AG04449 (cell line): Measurements from ENCODE around the gene CCR5.

Experiments
- CTCF ChIA-PET: fragments of 350-600 bp; formaldehyde crosslinking; extraction: SDS; loops from one replicate; lab custom pipeline; 2021; ENCODE audit warnings: antibody characterized with exemption; lab: Yijun Ruan, JAX
- POLR2A ChIA-PET: fragments of 400-600, 350-600 bp; formaldehyde crosslinking; extraction: SDS; loops from one replicate; lab custom pipeline; 2020; ENCODE audit warnings: antibody characterized with exemption, inconsistent platforms; lab: Yijun Ruan, JAX
- DNase-seq: peaks from one replicate; pipeline ENCODE4 v3.0.0-alpha.2; 2010; ENCODE audit warnings: low read depth, low spot score
- H3K4me3 ChIP-seq: 2 replicates; pipeline ENCODE4 v1.5.1; 2011; ENCODE audit warnings: low read depth, mild to moderate bottlenecking, control low read depth, low read length
- TF ChIP-seq, protein P1 (sequence below): IDR thresholded peaks from one replicate; pipeline ENCODE4 v1.5.1; 2011; ENCODE audit warnings: mild to moderate bottlenecking, moderate library complexity, low read length, control low read depth, inconsistent platforms; ENCODE audit not compliant: insufficient read depth; ENCODE audit errors: missing control alignments

The CCR5 gene

GRCh38 chr3:46395766-46396530 is 25.2 kb downstream of the CCR5 start:
- DNase-seq = no peak
- TF ChIP-seq, protein P1, sequence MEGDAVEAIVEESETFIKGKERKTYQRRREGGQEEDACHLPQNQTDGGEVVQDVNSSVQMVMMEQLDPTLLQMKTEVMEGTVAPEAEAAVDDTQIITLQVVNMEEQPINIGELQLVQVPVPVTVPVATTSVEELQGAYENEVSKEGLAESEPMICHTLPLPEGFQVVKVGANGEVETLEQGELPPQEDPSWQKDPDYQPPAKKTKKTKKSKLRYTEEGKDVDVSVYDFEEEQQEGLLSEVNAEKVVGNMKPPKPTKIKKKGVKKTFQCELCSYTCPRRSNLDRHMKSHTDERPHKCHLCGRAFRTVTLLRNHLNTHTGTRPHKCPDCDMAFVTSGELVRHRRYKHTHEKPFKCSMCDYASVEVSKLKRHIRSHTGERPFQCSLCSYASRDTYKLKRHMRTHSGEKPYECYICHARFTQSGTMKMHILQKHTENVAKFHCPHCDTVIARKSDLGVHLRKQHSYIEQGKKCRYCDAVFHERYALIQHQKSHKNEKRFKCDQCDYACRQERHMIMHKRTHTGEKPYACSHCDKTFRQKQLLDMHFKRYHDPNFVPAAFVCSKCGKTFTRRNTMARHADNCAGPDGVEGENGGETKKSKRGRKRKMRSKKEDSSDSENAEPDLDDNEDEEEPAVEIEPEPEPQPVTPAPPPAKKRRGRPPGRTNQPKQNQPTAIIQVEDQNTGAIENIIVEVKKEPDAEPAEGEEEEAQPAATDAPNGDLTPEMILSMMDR = no peak
- POLR2A ChIA-PET = no interaction called here
- CTCF ChIA-PET = no interaction called here
- no peak overlapping the region for H3K4me3 ChIP-seq

- H3K4me3 ChIP-seq = no peak overlapping the region
- CTCF ChIA-PET = no interaction called here
- no peak for DNase-seq
- TF ChIP-seq, protein P1 = no peak
- POLR2A ChIA-PET = no interaction called here
These were observed 26.4 kb downstream of the CCR5 start for GRCh38 chr3:46397111-46397510.

DNA sequence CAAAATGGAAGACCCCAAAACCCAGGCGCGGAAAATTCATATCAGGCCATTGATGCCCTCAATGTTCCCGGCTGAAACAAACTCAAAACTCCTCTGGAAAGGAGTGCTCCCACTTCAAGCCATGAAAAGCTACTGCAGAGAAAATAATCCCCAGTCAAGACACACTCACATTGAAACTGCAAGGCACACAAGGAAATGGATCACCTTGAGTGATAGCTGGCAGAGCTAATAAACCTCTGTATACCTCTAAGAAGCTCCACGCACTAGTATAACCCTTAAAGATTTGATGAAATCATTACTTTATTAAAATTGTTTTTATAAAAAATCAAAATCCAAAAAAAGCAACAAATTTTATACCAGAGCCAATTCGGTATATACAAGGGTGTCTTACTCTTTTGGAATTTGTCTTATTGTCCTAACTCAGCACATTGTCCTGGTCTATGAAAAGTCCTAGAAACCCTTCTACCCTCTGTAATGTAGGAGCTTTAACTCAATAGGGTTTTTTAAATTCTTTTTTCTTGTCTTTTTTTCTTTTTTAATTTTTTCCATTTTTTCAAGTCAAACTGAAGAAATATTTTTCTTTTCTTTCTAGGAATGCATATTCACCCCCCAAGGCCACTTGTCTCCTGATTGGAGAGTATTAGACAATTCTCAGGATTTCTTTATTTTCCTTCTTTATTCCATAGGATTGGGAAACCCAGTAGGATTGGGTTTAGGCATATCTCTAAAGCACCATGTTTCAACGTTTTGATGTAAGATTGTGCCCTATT is 27.6 kb downstream of the CCR5 start:
- H3K4me3 ChIP-seq = no peak overlapping the region
- CTCF ChIA-PET = no interaction called here
- TF ChIP-seq, protein P1 = no peak
- no peak for DNase-seq
- POLR2A ChIA-PET = no interaction called here

- DNase-seq = no peak
- TF ChIP-seq, protein P1 = no peak
- CTCF ChIA-PET = no interaction called here
- POLR2A ChIA-PET = no interaction called here
- H3K4me3 ChIP-seq = no peak overlapping the region
These were observed 28.4 kb downstream of the CCR5 start for GRCh38 chr3:46399098-46399497.

- DNase-seq = no peak
- TF ChIP-seq, protein P1 = no peak
- H3K4me3 ChIP-seq = no peak overlapping the region
- POLR2A ChIA-PET = no interaction called here
- CTCF ChIA-PET = no interaction called here
These were observed 28.8 kb downstream of the CCR5 start for GRCh38 chr3:46399557-46399956.

DNA sequence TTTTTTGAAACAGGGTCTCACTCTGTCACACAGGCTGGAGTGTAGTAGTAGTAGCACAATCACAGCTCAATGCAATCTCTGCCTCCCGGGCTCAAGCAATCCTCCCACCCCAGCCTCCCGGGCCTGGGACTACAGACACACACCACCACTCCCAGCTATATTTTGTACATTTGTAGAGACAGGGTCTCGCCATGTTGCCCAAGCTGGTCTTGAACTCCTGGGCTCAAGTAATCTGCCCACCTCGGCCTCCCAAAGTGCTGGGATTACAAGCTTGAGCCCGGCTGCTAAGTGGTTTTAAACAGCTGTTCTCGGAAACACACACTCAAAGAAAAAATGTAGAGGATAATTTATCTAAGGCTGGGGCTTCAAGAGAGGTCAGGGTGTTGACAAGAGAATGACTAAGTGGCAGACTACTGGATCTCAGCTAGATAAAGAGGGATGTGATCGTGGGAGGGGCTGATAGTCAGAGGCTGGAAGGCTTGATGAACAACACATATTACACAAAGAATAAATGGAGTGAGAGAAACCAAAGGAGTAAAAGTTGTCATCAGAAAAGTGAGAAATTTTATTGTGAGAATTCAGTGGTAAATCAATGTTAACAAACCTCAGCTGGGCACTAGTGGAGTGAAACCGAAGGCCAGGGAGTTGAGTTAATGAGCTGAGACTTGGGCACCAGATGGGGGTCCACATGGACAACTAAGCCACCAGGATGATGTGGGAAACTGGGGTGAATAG is 29.4 kb downstream of the CCR5 start:
- no peak overlapping the region for H3K4me3 ChIP-seq
- TF ChIP-seq, protein P1 = no peak
- ChIA-PET POLR2A (no interaction called here), CTCF (no interaction called here)
- DNase-seq = no peak
